Neural cell (in vitro differentiated cells): ENCODE measurements around the gene GRAMD4. TPM values are rescaled to one million over a fixed set of nuclear protein-coding genes. Genes with fewer than 3 reads are reported as not detected.
"Not testable (repeated sequence)": the region's sequence is repeated elsewhere in the genome, so short reads cannot be mapped to it uniquely, and the experiment has no call there.

Experiments used
- H2AFZ ChIP-seq: fragments of 200-600, 300-800 bp; sonication (generic), shearing (Covaris generic); 2 replicates; pipeline ENCODE4 v1.6.0; 2014; ENCODE audit warnings: low read depth, mild to moderate bottlenecking, antibody characterized with exemption, low read length, moderate library complexity
- H3F3A ChIP-seq: fragments of 200-600 bp; shearing (Covaris generic); 2 replicates; pipeline ENCODE4 v1.6.1; 2016; ENCODE audit warnings: mild to moderate bottlenecking, moderate library complexity, mixed read lengths, antibody characterized with exemption, low read length; ENCODE audit not compliant: insufficient read depth, poor library complexity, severe bottlenecking
- H3K27ac ChIP-seq: fragments of 200-600, 300-800 bp; sonication (generic), shearing (Covaris generic); 2 replicates; pipeline ENCODE4 v1.5.1; 2014; ENCODE audit warnings: mild to moderate bottlenecking, low read length, moderate library complexity
- H3K27me3 ChIP-seq: fragments of 300-800, 200-600 bp; sonication (generic), shearing (Covaris generic); 2 replicates; pipeline ENCODE4 v1.6.0; 2014; ENCODE audit warnings: mild to moderate bottlenecking, low read depth, low read length, moderate library complexity; ENCODE audit not compliant: insufficient read depth
- H3K36me3 ChIP-seq: fragments of 300-800, 200-600 bp; sonication (generic), shearing (Covaris generic); 2 replicates; pipeline ENCODE4 v1.5.1; 2014; ENCODE audit warnings: mild to moderate bottlenecking, antibody characterized with exemption, low read length, moderate library complexity; ENCODE audit not compliant: insufficient read depth
- H3K4me2 ChIP-seq: fragments of 300-800, 200-600 bp; sonication (generic), shearing (Covaris generic); 2 replicates; pipeline ENCODE4 v1.6.0; 2014; ENCODE audit warnings: mild to moderate bottlenecking, low read length
- H3K4me3 ChIP-seq: fragments of 300-800, 200-600 bp; sonication (generic), shearing (Covaris generic); 2 replicates; pipeline ENCODE4 v1.5.1; 2014; ENCODE audit warnings: mild to moderate bottlenecking, low read length, moderate library complexity
- H3K79me2 ChIP-seq: fragments of 200-600 bp; shearing (Covaris generic); replicated peaks from 2 replicates; pipeline ENCODE4 v1.6.0; 2014; ENCODE audit warnings: mild to moderate bottlenecking, low read length, moderate library complexity; ENCODE audit not compliant: insufficient read depth
- H3K9ac ChIP-seq: fragments of 300-800, 200-600 bp; sonication (generic), shearing (Covaris generic); 2 replicates; pipeline ENCODE4 v1.6.1; 2016; ENCODE audit warnings: mild to moderate bottlenecking, low read length, mixed read lengths
- H3K9me2 ChIP-seq: fragments of 200-600 bp; shearing (Covaris generic); 2 replicates; pipeline ENCODE4 v1.6.1; 2016; ENCODE audit warnings: mild to moderate bottlenecking, low read length, mixed read lengths; ENCODE audit not compliant: insufficient read depth
- H3K9me3 ChIP-seq: fragments of 200-600, 300-800 bp; sonication (generic), shearing (Covaris generic); 2 replicates; pipeline ENCODE4 v1.6.1; 2016; ENCODE audit warnings: mild to moderate bottlenecking, mixed run types, low read length, moderate library complexity, mixed read lengths
- H4K20me1 ChIP-seq: fragments of 200-600 bp; shearing (Covaris generic); 2 replicates; pipeline ENCODE4 v1.6.1; 2016; ENCODE audit warnings: mild to moderate bottlenecking, mixed run types; ENCODE audit not compliant: insufficient read depth
- CTCF ChIP-seq: fragments of 450-650 bp; IDR thresholded peaks from 2 replicates; pipeline ENCODE4 v1.5.1; 2014; ENCODE audit warnings: antibody characterized with exemption, mild to moderate bottlenecking, moderate library complexity; ENCODE audit not compliant: poor library complexity, severe bottlenecking
- EP300 ChIP-seq: fragments of 450-650 bp; conservative IDR thresholded peaks from 2 replicates; pipeline ENCODE4 v1.6.1; 2014; ENCODE audit warnings: antibody characterized with exemption, mild to moderate bottlenecking, moderate library complexity; ENCODE audit not compliant: poor library complexity, severe bottlenecking
- EZH2 ChIP-seq: fragments of 200-600, 300-800 bp; shearing (Covaris generic), sonication (generic); IDR thresholded peaks from 2 replicates; pipeline ENCODE4 v1.6.1; 2014; ENCODE audit warnings: antibody characterized with exemption, low read length, borderline replicate concordance, mild to moderate bottlenecking; ENCODE audit not compliant: insufficient read depth, poor library complexity, severe bottlenecking
- MXI1 ChIP-seq: fragments of 450-650 bp; conservative IDR thresholded peaks from 2 replicates; pipeline ENCODE4 v1.6.1; 2014; ENCODE audit warnings: antibody characterized with exemption, mild to moderate bottlenecking; ENCODE audit not compliant: poor library complexity, severe bottlenecking
- POLR2AphosphoS5 ChIP-seq: IDR thresholded peaks from 2 replicates; pipeline ENCODE4 v1.6.1; 2012
- RAD21 ChIP-seq: fragments of 450-650 bp; conservative IDR thresholded peaks from 2 replicates; pipeline ENCODE4 v1.6.1; 2014; ENCODE audit warnings: antibody characterized with exemption, mild to moderate bottlenecking, moderate library complexity
- REST ChIP-seq: IDR thresholded peaks from 2 replicates; pipeline ENCODE4 v1.6.1; 2012; ENCODE audit warnings: borderline replicate concordance
- SMC3 ChIP-seq: fragments of 450-650 bp; conservative IDR thresholded peaks from 2 replicates; pipeline ENCODE4 v1.6.1; 2014; ENCODE audit warnings: antibody characterized with exemption, mild to moderate bottlenecking, moderate library complexity; ENCODE audit not compliant: poor library complexity
- TAF1 ChIP-seq: IDR thresholded peaks from 2 replicates; pipeline ENCODE4 v1.6.1; 2012; ENCODE audit warnings: low read depth
- polyA plus RNA-seq: library from polyadenylated mRNA; depleted of rRNA; stranded (reverse); fragments of >200 nt; gene quantifications from 2 replicates; pipeline ENCODE4 v1.2.3, GENCODE V29; 2014

GRAMD4 gene
- polyA plus RNA-seq, 1 donor from 2014 or later, result 35.6 TPM

- no peak overlapping the region for H3K27ac ChIP-seq
Measured at GRCh38 chr22:46620588-46621242, 529 bp downstream of the GRAMD4 start.

GRCh38 chr22:46621243-46621930, 1.2 kb downstream of the GRAMD4 start:
- not testable (repeated sequence) for H3F3A ChIP-seq, H3K36me3 ChIP-seq, H3K27ac ChIP-seq, H2AFZ ChIP-seq, H3K9me3 ChIP-seq, H3K4me3 ChIP-seq, H3K9me2 ChIP-seq, H3K9ac ChIP-seq, H3K27me3 ChIP-seq, H3K4me2 ChIP-seq, H4K20me1 ChIP-seq, H3K79me2 ChIP-seq

More at GRCh38 chr22:46620588-46621242, 529 bp downstream of the GRAMD4 start:
- H3K9me3 ChIP-seq, result no peaks in the 10 kb centered on the region
- H3K4me2 ChIP-seq, result no peak overlapping the region
- no peak overlapping the region for H3K9ac ChIP-seq
- no peaks in the 10 kb centered on the region for H3K79me2 ChIP-seq
- H3K4me3 ChIP-seq, result no peak overlapping the region
- no peaks in the 10 kb centered on the region for H3K27me3 ChIP-seq
- H4K20me1 ChIP-seq, result no peaks in the 10 kb centered on the region
- H2AFZ ChIP-seq, result no peak overlapping the region
- no peak for TF ChIP-seq MXI1
- TF ChIP-seq REST, result no peak
- TF ChIP-seq RAD21, result no peak
- TF ChIP-seq EP300, result no peak
- TF ChIP-seq POLR2AphosphoS5, result no peak
- TF ChIP-seq EZH2, result no peak
- no peak for TF ChIP-seq CTCF
- TF ChIP-seq SMC3, result no peak
- no peak for TF ChIP-seq TAF1
- H3F3A ChIP-seq, result no peaks in the 10 kb centered on the region
- H3K9me2 ChIP-seq, result no peaks in the 10 kb centered on the region
- H3K36me3 ChIP-seq, result no peaks in the 10 kb centered on the region
